HCEC 1CT (cell line): ENCODE data around the gene SORCS2.

Experiments used
- DNase-seq: peaks from one replicate; pipeline ENCODE4 v3.0.0-alpha.2; 2017

Gene SORCS2

GRCh38 chr4:7398788-7399439, 206.6 kb downstream of the SORCS2 start:
- no peak for DNase-seq

DNA sequence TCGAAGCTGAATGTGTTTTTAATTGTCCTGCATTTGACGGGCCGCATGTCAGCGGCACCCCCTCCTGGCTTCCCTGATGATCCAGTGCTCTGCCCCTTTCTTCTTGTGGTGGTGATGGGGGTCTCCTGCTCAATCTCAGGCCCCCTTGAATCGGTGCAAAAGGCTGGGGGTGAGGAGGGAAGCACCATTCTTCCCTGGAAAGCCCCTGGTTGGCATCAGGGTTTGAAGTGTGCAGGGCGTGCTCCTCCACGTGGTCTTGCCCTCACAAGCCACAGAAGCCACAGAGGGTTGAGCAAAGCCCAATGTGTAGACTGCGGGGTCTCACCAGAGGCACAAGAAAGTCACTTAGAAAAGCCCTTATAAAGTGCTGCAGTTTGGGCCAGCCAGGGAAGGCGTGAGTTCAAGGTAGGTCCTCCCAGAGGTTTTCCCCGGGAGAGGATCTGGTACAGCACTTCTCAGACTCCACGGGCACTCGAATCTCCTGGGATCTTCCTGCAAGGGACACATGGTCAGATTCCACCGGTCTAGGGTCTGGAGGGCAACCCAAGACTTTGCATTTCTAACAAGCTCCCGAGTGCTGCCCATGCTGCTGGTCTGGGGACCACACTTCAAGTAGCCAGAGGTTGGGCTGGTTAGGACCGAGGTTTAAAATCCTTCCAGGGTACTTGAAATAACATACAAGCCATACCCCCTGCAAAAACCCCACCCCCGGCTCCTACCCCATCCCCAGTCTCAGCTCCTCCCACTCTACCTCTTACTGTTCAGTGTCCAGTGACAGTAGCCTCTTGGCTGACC, 207.3 kb downstream of the SORCS2 start:
- DNase-seq: no peak

GRCh38 chr4:7400671-7401298, 208.4 kb downstream of the SORCS2 start:
- DNase-seq: no peak

DNA sequence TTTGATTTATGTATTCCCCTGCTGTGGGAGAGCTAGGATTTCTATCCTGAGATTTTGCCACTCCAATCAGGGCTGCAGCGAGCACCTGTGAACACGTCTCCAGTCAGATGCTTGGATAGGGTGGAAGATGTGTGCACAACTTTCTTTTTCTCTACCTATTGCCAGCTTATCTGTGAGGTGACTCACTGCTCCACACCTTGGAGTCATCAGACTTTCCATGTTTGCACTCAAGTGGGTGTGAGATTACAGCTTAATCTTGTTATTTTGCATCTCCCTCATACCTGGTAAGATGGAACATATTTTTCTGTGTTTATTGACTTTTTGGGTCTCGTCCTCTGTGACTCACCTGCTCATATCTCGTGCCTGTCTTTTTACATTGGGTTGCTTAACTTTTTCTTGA, 210.2 kb downstream of the SORCS2 start:
- no peak for DNase-seq

GRCh38 chr4:7403001-7403400, 210.7 kb downstream of the SORCS2 start:
- no peak for DNase-seq

DNA sequence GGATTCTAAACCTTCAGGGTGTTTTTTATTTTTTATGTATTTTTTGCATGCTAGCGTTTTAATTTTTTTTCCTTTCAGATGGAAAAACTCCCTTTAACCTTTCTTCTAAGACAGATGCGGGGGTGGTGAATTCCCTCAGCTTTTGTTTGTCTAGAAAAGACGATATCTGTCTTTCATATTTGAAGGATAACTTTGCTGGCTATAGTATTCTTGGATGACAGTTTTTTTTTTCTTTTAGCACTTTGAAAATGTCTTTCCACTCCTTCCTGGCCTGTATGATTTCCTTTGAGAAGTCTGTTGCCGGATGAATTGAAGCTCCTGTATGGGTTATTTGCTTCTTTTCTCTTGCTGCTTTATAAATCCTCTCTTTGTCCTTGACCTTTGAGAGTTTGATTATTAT, 215.8 kb downstream of the SORCS2 start:
- no peak for DNase-seq

- DNase-seq: no peak
These were observed 218.1 kb downstream of the SORCS2 start for GRCh38 chr4:7410446-7410845.

GRCh38 chr4:7411491-7411890, 219.2 kb downstream of the SORCS2 start:
- no peak for DNase-seq

DNA sequence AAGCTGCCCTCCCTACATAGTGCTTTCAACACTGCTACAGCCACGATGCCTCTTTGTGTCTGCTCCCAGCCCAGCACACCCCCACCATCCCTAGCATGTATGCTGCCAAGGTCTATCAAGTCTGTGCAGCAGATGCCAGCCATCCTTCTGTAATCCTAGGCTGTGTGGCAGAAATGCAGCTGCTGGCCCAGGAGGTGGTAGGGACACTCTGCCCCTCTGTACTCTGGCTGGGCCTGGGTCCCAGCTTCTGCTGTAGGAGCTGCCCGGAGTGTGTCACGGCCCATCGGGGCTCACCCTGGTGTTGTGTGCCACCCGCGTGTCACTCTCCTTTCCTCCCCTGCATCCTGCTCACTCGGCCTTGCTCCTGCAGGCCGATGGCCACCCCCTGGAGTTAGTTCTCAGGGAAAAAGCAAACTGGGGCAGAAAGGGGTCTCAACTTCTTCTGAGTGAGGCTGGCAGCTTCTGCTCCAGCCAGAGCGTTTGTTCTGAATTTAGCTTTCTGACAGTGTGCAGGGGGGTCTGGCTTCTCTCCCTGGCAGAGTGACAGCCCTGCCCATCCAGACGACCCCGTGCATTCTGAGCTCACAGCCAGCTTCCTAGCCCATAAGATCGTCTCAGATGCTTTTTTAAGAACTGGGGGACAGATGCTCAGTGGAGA, 219.7 kb downstream of the SORCS2 start:
- DNase-seq: no peak

- no peak for DNase-seq
These were observed 220.2 kb downstream of the SORCS2 start for GRCh38 chr4:7412554-7412912.

DNA sequence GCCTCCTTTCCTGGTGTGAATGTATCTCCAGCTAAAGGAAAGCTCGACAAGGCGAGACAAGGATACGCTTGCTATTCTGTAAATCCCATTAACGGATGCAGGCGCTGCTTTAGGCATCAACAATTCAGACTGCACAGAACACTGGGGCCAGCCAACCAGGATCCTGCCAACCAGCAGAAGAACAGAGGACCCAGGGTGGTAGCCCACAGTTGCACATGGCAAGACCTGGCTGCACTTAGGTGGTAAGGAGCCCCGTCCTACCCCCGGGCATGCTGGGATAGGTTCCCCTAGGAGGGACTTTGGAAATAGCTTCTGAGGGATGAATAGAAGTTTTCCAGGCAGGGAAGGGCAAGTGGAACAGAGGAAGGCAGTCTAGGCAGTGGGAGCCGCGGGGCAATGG, 221.7 kb downstream of the SORCS2 start:
- no peak for DNase-seq

DNA sequence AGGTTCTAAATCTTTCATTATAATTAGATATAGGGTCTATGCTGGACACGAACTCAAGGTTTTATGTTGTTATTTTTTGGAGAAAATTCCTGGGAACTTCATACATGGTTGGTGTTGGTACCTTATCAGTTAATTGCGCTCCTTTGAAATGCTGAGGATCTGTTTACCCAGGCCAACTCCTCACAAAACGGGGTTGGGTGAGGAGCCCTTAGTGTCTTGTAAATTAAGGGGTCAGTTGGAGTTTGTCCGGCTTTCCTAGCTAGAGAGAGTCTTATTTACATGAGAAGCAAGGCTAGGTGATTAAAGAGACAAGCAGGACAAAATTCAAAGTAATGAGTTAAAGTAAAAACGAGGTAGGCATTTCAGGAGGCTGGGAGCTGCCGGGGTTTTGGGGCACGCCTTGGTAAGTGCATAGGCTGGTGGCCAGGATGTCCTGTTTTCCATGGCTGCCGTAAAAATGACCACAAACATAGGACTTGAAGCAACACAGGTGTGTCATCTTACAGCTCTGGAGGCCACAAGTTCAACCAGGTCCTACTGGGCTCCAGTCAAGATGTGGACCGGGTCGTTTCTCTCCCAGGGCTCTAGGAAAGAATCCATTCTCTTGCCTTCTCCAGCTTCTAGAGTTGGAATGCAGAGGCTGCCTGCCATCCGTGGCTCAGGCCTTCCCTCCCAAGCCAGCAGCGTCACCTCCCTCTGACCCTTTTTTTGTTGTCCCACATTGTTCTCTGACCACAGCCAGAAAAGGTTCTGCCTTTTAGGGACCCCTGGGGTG, 222.6 kb downstream of the SORCS2 start:
- DNase-seq: no peak

- DNase-seq: no peak
These were observed 223.8 kb downstream of the SORCS2 start for GRCh38 chr4:7415927-7416686.

DNA sequence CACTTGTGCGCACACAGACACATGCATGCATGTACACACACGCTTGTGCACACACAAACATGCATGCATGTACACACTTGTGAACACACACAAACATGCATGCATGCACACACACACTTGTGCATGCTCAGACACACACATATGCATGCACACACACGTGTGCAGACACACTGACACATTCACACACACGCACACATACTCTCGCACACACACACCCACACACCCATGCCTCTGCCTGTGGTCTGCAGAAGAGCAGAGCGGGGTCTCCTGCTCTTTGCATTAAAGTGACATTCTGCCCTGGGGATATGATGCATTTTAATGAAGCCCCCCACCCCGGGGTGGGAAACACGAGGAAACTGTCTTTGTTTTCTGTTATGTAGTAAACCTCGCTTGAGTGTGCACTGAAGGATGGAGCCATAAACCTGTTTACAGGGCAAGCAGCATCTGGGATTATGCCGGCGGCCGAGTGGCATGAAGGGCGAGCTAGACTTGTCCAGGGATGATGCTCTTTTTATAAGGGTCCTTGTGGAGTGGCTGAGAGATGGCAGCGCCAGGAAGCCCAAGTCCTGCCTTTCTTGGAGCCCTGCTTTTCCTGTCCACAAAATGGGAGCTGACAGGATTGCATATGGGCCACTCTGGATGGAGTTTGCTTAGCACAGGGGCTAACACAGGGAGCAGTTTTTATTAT, 224.6 kb downstream of the SORCS2 start:
- DNase-seq: no peak

DNA sequence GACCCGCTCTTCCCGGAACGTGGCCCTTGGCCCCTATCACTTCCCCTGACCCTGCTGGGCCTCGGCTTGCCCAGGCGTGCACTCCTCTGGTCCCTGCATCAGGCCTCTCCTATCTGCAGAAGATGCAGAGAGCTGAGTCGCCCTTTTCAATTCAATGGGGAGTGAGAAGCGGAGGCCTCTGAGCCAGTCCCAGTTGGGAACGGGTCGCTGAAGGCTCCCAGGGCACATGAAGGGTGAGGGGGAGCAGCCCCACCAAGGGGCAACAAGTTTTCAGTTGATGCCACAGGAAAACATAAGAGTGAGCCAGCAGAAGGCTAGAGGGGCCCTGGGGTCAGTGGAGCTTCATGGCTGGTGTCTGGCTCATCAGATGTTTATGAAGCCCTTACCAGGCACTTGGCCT, 225.3 kb downstream of the SORCS2 start:
- no peak for DNase-seq

DNA sequence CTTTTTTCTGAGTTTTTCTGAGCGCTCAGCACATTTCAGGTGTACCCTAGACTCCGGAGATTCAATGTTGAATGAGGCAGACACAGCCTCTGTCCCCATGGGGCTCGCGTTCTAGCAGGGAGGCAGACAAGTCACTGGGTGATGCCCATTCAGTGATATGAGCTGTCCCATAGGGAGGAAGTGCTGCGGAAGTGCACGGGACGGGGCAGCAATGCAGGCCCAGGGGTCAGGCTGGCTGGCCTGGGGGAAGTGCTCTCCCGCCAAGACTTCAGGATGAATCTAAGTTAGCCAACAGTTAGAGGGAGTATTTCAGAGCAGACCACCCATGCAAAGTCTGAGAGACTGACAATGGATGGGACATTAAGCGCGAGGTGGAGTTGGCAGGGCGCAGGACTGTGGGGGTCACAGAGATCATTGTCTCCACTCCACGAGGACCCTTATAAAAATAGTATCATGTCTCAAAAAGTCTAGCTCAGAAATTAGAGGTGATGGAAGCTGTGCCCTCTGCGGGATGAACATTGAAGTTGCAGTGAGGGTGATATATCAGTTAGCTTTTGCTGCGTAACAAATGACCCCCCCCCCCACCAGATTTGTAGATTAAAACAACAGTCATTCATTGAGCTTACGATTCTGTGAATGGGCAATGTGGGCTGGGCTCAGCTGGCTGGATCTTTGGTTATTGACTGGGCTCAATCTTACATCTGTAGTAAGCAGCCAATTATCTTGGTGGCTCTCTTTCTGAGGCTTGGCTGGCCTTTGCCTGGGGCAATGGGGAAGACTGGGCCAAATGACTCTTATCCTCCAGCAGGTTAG, 226.0 kb downstream of the SORCS2 start:
- no peak for DNase-seq

GRCh38 chr4:7419961-7420660, 227.8 kb downstream of the SORCS2 start:
- no peak for DNase-seq

GRCh38 chr4:7420661-7421040, 228.3 kb downstream of the SORCS2 start:
- DNase-seq: no peak

GRCh38 chr4:7421356-7422150, 229.2 kb downstream of the SORCS2 start:
- DNase-seq: no peak
